Measurements from ENCODE around the gene KRTAP1-1.

DNA sequence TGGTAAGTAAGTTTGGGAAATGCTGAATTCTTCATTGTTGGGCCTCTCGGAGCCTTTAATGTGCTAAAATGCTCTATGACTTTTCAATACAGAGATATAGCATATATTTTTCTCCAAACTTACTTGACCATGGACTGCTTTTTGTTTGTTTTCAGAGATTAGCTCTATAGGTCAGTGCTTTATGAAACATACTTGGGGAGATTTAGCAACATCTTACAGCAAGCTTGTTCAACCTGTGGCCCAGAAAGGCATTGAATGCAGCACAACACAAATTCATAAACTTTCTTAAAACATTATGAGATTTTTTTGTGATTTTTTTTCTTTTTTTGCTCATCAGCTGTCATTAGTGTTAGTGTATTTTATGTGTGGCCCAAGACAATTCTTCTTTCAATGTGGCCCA lies 31.3 kb downstream of the KRTAP1-1 start:
- TF ChIP-seq, protein P1, sequence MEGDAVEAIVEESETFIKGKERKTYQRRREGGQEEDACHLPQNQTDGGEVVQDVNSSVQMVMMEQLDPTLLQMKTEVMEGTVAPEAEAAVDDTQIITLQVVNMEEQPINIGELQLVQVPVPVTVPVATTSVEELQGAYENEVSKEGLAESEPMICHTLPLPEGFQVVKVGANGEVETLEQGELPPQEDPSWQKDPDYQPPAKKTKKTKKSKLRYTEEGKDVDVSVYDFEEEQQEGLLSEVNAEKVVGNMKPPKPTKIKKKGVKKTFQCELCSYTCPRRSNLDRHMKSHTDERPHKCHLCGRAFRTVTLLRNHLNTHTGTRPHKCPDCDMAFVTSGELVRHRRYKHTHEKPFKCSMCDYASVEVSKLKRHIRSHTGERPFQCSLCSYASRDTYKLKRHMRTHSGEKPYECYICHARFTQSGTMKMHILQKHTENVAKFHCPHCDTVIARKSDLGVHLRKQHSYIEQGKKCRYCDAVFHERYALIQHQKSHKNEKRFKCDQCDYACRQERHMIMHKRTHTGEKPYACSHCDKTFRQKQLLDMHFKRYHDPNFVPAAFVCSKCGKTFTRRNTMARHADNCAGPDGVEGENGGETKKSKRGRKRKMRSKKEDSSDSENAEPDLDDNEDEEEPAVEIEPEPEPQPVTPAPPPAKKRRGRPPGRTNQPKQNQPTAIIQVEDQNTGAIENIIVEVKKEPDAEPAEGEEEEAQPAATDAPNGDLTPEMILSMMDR (IDR thresholded peaks at IDR 0.05 in 8 of 11, conservative IDR thresholded peaks at IDR 0.05 in 3 of 11), result no peak
- TF ChIP-seq POLR2AphosphoS5 (IDR thresholded peaks at IDR 0.05), result no peak
